HG03025 (cell line): ENCODE measurements around the gene MMP24OS.
A peak's percentile ranks its signal among the peaks of the same experiment; 100 is the strongest.

ENCODE experiments used
- ATAC-seq: cut with Tn5 transposase; IDR thresholded peaks from one replicate; pipeline ENCODE4 v1.9.1; 2021; ENCODE audit warnings: mild to moderate bottlenecking, moderate library complexity; ENCODE audit not compliant: unreplicated experiment, low FRiP score

MMP24OS gene

DNA sequence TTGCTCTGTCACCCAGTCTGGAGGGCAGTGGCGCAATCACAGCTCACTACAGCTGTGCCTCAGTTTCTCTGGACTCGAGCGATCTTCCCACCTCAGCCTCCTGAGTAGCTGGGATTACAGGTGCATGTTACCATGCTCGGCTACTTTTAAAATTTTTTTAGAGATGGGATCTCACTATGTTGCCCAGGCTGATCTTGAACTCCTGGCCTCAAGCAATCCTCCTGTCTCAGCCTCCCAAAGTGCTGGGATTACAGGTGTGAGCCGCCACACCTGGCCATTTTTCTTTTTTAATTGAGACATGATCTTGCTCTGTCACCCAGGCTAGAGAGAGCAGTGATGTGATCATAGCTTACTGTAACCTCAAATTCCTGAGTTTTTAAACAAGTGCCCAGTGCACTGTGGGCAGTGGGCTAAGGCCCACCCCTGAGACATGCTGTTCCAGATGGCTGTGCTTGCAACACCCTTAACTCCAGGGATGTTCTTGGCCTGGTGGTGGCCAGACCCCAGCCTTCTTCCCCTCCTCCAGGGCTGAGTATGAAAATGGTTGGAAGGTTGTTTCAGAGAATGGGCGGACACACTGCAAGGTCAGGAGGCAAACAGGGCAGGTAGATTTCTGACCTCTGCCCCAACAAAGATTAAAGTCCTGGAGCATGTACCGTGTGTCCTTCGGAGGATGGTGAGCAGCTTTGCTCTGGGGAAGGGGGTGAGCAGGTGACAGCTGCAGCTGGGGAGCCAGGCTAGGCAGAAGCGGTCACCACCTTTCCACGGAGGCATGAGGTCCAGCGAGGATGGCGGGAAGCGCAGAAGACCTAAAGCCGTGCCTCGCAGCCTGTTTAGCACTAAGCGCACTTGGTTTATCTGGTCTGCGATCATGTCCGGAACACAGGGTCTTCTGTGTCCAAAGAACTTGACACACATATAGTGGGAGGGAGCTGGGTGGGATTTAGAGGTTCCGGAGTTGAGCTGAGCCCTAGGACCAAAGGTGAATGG is 15.7 kb upstream of the MMP24OS start:
- no peak for ATAC-seq

GRCh38 chr20:35292504-35293285 is 14.8 kb upstream of the MMP24OS start:
- no peak for ATAC-seq

DNA sequence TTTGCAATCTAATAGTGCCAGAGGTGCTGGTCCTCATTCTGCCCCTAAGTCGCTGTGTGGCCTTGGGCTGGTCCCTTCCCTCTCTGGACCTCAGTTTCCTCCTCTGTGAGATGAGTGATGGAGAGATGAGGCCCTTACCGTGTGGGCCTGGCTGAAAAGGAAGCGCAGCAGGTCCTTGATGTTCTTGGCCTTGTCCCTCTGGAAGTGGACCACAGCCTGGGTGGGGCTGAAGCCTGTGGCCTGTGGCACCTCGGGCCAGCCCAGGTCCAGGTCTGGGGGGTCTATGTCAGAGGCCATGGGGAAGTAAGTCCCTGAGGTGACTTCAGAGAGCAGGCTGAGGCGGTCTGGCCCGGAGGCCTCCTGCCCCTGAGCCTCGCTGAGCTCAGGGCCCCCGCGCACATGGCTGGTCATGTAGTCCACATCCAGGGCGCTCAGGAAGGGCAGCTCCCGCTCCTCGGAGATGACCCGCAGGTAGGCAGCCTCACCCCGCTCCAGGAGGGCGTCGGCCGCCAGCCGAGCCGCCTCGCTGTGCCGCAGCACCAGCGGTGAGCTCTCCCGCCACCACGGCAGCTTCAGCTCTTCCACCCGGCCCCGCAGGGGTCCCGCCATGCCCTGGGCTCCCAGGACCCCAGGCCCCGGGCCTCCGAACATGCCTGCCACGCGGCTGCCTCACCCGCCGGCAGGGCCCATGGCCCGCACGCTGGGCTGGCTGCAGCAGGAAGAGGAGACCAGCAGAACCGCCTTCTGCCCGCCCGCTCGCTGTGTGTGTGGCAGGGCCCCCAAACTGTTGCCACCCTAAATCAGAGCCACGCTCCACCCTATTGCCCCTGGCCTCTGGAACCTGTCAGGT is 14.0 kb upstream of the MMP24OS start, which contains the start of gene FAM83C:
TSS of gene FAM83C (minus strand) at position 772 of the 850 bp plus-strand sequence. CDS start at position 651, 121 bp downstream.
- no peak for ATAC-seq

- no peak for ATAC-seq
These were observed 13.0 kb upstream of the MMP24OS start for GRCh38 chr20:35290887-35291417.

DNA sequence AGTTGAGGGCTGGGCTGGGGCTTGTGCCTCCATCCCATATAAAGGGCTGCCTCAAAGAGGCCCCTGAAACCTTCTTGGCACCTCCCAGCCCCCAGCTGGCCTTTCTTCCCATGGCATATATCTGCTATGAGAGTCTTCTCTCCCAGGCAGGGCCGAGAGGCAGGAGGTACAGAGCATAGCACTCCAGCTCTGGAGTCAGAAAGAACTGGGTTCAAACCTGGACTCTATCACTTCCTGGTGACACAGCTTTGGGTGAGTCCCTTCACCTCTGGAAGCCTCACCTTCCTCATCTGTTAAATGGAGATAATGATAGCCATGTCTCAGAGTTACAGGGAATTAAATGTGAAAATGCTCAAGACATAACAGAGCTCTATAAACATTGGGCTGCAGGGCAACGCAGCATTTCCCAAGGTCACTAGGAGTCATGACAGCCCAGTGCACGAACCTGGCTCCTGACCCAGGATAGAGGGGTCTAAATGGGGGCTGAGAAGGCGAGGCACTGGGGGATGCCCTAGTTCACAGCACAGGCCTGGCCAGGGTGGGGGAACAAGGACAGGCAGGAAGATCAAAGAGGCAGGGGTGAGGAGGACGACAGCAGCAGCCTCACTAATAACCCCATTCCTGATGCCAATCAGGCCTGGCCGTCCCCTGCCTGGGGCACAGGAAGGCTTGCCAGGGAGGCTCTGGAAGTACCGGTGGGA is 12.4 kb upstream of the MMP24OS start:
- no peak for ATAC-seq

DNA sequence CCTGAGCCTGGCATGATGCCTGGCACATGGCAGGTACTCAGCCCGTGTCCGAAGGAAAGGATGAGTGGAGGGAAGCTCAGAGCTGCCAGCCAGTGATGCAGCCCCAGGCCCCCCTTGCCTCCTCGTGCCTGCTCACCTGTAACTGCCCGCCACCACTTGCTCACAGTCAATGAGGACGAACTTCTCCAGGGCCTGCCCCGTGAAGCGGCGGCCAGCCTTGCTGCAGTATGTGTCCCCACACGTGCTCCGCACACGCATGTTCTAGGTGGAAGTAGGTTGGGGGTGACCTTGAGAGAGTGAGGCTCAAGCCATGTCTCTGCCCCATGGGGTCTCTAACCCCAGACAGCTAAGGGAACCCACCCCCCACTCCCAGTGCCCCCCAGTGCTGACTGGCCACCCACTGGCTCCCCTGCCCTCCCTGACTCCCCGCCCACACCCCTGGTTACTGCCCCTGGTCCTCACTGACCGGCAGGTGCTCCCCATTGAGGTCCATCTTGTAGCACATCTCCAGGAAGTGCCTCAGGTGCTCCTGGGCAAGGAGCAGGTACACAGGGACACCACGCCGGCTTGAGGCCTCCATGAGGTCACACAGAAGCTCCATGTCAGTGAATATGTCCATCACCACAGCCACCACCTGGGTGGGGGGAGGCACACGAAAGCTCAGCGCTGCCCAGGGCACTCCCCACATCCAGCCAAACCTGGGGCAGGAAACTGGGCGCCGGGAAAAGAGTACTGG is 10.6 kb upstream of the MMP24OS start:
- no peak for ATAC-seq

DNA sequence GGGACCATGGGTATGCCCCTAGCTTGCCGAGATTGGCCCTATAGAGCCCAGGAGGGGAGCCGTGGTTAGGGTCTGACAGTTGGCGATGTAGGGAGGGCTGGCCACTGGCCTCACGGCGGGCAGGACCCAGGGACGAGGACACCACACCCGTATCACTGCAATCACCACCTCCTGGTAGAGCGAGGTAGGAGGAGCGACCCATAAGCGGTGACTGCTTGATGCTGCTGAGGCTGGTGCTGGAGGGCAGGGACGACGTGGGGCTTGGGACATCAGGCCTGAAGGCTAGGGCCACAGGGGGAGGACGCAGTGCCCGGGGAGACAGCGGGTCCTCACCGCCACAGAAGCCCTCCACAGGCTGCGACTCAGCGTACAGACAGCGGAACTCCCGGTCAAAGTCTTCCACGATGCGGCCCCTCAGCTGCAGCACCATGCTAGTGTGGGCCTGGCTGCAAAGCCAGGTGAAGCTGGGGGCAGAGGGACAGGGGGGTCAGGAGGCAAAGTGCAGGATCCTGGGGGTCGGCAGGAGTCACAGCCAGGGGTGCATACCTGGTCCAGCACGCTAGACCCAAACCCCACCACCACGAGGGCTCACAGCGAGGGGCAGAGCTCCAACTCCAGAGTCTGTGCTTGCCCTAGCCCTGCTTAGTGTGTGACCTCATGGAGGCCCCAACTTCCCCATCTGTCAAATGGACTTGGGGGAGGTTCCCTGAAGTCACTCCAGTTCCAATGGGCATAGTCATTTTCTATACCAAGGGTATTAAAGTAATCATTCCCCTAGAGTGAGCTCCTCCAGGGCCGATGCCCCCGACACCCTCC is 9.8 kb upstream of the MMP24OS start:
- ATAC-seq: no peak

DNA sequence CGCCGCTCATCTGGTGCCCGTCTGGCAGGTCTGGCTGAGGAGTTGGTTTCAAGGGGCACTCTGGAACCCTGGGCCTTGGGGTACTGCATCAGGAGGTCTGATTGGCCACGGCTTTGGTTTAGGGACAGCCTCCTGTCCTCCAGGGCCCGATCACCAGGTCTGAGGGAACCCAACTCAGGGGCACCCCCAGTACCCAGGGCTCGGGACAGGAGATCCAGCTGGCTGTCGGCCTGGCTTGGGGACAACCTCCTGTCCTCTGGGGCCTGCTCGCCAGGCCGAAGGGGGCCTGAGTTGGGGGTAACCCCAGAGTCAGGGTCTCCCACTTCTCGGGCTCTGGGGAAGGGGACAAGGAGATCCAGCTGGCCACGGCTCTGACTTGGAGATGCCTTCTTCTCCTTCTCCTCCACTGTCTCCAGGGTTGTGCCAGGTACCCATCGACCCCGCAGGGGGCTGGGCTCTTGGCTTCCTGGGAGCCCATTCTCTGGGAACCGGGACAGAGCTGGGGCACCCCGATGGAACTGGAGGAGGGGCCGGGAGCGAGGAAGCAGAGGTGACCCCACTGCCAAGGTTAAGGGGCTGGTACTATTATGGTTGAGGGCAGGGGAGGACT is 9.1 kb upstream of the MMP24OS start:
- ATAC-seq: no peak

- no peak for ATAC-seq
These were observed 8.4 kb upstream of the MMP24OS start for GRCh38 chr20:35286077-35286898.

DNA sequence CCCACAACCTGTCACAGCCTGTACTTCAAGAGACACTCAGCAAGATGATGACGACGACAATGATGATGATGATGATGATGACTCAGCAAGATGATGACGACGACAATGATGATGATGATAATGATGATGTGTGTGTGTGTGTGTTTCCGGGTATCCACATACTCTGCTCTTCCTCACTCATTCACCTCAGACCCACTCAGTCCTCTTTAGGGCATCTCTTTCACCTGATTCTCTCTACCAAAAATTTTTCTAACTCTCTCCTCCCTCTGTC is 7.8 kb upstream of the MMP24OS start:
- ATAC-seq: no peak

DNA sequence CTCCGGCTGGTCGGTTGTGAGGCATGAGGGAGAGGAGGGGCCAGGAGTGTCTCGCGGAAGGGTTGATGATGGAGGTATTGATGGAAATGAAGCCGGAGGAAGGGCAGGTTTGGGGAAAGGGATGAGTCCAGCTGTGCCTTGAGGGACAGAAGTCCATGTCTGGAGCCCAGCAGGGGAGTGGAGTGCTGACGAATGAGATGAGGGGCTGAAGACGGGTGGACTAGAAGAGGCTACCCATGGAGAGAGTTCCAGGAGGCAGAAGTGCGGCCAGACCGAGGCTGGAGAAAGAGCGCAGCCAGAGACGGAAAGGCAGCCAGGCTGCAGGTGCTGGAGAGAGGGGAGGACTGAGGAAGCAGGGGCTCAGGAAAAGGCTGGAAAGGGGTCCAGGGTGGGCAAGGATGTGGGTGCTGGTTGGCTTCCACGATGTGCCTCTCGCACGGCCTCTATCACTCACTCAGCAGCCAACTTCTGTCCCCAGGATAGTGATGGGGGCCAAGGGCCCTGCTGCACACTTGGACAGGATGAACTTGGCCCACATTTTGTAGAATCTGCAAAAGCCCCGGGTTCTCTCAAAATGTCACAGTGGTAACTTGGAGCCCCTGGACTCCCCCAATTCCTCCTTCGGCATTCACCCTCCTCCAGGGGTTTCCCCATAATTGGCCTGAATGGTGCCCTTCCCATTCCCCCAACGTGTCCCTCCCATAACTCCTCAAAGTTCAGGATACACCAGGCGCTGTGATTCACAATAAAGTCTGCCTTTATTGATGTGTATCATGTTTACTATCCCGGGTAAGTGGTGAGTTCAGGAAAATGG is 7.3 kb upstream of the MMP24OS start:
- no peak for ATAC-seq

DNA sequence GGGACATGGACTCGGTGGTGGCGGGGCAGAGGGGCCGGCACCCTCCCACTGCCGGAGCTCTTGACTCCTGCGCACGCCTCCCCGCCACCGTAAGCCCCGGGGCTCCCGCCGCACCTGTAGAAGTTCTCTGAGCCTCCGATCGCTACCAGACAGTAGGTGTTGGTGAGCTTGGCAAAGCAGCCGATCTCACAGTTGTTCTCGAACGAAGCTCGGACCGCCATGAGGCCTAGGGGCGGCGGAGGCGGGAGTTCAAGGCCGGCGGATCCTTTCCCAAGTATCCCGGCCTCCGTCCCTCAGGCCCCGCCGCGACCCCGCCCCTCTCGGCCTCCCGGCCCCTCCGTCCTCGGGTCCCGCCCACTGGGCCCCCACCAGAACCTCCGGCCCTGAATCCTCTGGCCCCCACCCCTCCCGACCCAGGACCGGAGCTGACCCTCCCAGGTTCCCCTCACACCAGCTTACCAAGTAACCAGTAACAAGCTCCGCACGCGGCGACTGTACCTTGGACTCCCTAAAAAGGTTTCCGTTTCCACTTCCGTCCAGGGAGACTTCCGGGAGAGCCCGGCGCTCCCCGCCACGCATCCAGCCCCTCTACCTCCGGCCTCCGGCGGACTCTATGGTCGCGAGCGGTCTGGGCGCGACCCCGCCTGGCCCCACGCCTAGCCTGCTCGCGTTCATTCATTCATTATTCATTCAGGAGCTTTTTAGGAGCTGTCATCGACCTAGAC is 6.5 kb upstream of the MMP24OS start, which contains the start of gene EIF6:
TSS of gene EIF6 (minus strand) at position 506 of the 725 bp plus-strand sequence. CDS start at position 221, 285 bp downstream.
- ATAC-seq: peak; percentile 65

DNA sequence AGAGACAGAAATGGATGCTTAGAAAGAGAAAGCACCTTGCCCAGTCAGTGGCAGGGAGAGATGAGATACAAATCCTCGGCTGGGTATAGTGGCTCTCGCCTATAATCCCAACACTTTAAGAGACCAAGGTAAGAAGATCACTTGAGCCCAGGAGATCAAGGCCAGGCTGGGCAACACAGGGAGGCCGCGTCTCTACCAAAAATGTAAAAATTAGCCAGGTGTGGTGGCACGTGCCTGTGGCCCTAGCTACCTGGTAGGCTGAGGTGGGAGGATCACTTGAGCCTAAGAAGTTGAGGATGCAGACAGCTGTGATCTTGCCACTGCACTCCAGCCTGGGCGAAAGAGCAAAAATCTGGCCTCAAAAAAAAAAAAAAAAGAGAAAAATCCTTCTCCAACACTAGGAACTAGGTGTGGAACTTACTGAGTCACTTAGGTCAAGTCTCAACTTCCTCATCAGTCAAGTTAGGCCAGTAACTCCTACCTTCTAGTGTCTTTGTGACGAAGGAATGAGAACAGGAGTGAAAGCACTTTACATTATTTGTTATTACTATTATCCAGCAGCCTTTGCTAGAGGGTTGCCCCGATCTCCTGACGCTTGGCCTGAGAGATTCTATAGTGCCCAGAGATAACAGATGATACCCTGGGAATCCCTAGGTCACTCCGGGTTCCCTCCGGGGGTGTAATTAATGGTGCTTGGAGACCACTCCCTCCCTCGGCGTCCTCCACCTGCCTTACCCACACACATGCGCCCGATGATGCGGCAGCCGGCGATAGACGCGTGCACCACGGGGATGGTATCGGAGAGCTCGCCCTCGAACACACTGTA is 5.7 kb upstream of the MMP24OS start:
- ATAC-seq: no peak

- ATAC-seq: no peak
These were observed 3.7 kb upstream of the MMP24OS start for GRCh38 chr20:35281506-35282101.
